K562 (cell line): ENCODE results near the gene FASLG. TPM values are rescaled to one million over a fixed set of nuclear protein-coding genes. Genes with fewer than 3 reads are reported as not detected.

Experiments
- ATAC-seq: fragments of 200-7000 bp; cut with Tn5 transposase; 3 replicates; pipeline ENCODE4 v1.9.1; 2020; ENCODE audit warnings: moderate library complexity
- BruUV-seq: library from RNA; stranded (reverse); fragments of 400-500 nt; replicated peaks from 2 replicates; lab custom pipeline; 2021; lab: Mats Ljungman, UMichigan
- CTCF ChIA-PET: fragments of 300-600 bp; formaldehyde crosslinking; extraction: SDS; loops from one replicate; lab custom pipeline; 2021; ENCODE audit warnings: low intra/inter-chr PET ratio; lab: Yijun Ruan, JAX
- POLR2A ChIA-PET: fragments of 300-600, 350-650 bp; sonication (Branson Sonifier 250); formaldehyde crosslinking; extraction: SDS; loops from one replicate; lab custom pipeline; 2021; ENCODE audit warnings: antibody characterized with exemption, inconsistent platforms; lab: Yijun Ruan, JAX
- DNase-seq, 4 experiments: peaks; one replicate each; pipeline versions ENCODE4 v3.0.0 to v3.0.0-alpha.2; 2011 to 2018; ENCODE audit warnings: low spot score in 3 of 4, mixed read lengths in 3 of 4; ENCODE audit errors: extremely low read depth in 1 of 4
- FAIRE-seq: peaks from 2 replicates; lab custom pipeline; 2011; peaks lifted over from hg19 to GRCh38; lab: Jason Lieb, UNC
- H2AFZ ChIP-seq: 2 replicates; pipeline ENCODE4 v1.6.0; 2011; ENCODE audit warnings: low read depth, low read length, control low read depth, inconsistent platforms
- H3K27ac ChIP-seq: fragments of 200-600 bp; 3 replicates; pipeline ENCODE4 v1.8.0; 2011; ENCODE audit warnings: low read depth, mild to moderate bottlenecking, control low read depth, inconsistent platforms, low read length, moderate library complexity, mixed read lengths; ENCODE audit errors: extremely low read depth
- H3K27me3 ChIP-seq, 2 experiments: fragments of 300-600 bp in 1 of 2; 2 replicates in 1 of 2; 3 replicates in 1 of 2; pipeline versions ENCODE4 v1.6.0 to v1.8.0; 2011; ENCODE audit warnings: inconsistent platforms in 2 of 2, low read length in 2 of 2, mild to moderate bottlenecking in 1 of 2, mixed read lengths in 1 of 2, moderate library complexity in 1 of 2; ENCODE audit not compliant: control insufficient read depth in 2 of 2, insufficient read depth in 2 of 2
- H3K36me3 ChIP-seq: fragments of 300-600 bp; 3 replicates; pipeline ENCODE4 v1.8.0; 2011; ENCODE audit warnings: mild to moderate bottlenecking, low read length, inconsistent platforms; ENCODE audit not compliant: control insufficient read depth, insufficient read depth
- H3K4me1 ChIP-seq, 2 experiments: fragments of 200-600 bp in 1 of 2; replicated peaks in 1 of 2; 2 replicates in 1 of 2; 3 replicates in 1 of 2; pipeline versions ENCODE4 v1.5.1 to v1.8.0; 2011; ENCODE audit warnings: inconsistent platforms in 2 of 2, low read length in 2 of 2, mild to moderate bottlenecking in 1 of 2, mixed read lengths in 1 of 2, moderate library complexity in 1 of 2; ENCODE audit not compliant: control insufficient read depth in 2 of 2, insufficient read depth in 2 of 2
- H3K4me2 ChIP-seq: 2 replicates; pipeline ENCODE4 v1.6.1; 2011; ENCODE audit warnings: low read length, control low read depth, inconsistent platforms, mixed read lengths; ENCODE audit not compliant: insufficient read depth
- H3K4me3 ChIP-seq: fragments of 200-600 bp; sonication (generic), shearing (Covaris generic); 2 replicates; pipeline ENCODE4 v1.5.1; 2016; ENCODE audit warnings: control low read depth, inconsistent platforms
- H3K79me2 ChIP-seq: fragments of 200-600 bp; 3 replicates; pipeline ENCODE4 v1.8.0; 2011; ENCODE audit warnings: low read length, inconsistent platforms; ENCODE audit not compliant: control insufficient read depth, insufficient read depth
- H3K9ac ChIP-seq, 2 experiments: 2 replicates each; pipeline versions ENCODE4 v1.6.0 to v1.6.1; 2011; ENCODE audit warnings: low read depth in 2 of 2, low read length in 2 of 2, control low read depth in 1 of 2, inconsistent platforms in 1 of 2, mild to moderate bottlenecking in 1 of 2, mixed read lengths in 1 of 2; ENCODE audit not compliant: insufficient read depth in 1 of 2
- H3K9me1 ChIP-seq: one replicate; pipeline ENCODE4 v1.6.0; 2011; ENCODE audit warnings: inconsistent platforms, mild to moderate bottlenecking, low read length, moderate library complexity; ENCODE audit not compliant: control insufficient read depth, insufficient read depth
- H3K9me3 ChIP-seq: replicated peaks from 2 replicates; pipeline ENCODE4 v1.5.1; 2011; ENCODE audit warnings: low read depth, low read length, inconsistent platforms; ENCODE audit not compliant: control insufficient read depth, insufficient read depth
- H4K20me1 ChIP-seq: replicated peaks from 2 replicates; pipeline ENCODE4 v1.6.1; 2011; ENCODE audit warnings: low read length, inconsistent platforms, mixed read lengths; ENCODE audit not compliant: control insufficient read depth, insufficient read depth
- NFIC ChIP-seq: fragments of 450-650 bp; IDR thresholded peaks from 2 replicates; pipeline ENCODE4 v1.6.1; 2017; ENCODE audit warnings: mild to moderate bottlenecking, inconsistent platforms
- NONO ChIP-seq, 2 experiments: fragments of 200-400 bp in 1 of 2; fragments of 450-650 bp in 1 of 2; formaldehyde crosslinking in 1 of 2; IDR thresholded peaks; 2 replicates each; pipeline ENCODE4 v1.6.1; 2017; ENCODE audit warnings: low read depth in 2 of 2, mild to moderate bottlenecking in 2 of 2, moderate library complexity in 2 of 2, low read length in 1 of 2
- RBM34 ChIP-seq: fragments of 200-400 bp; formaldehyde crosslinking; IDR thresholded peaks from 2 replicates; pipeline ENCODE4 v1.6.1; 2018; ENCODE audit warnings: low read length, borderline replicate concordance; ENCODE audit not compliant: insufficient read depth
- ZNF316 ChIP-seq: fragments of 450-650 bp; IDR thresholded peaks from 2 replicates; pipeline ENCODE4 v1.6.1; 2016
- WGBS: fragments of 100-300 bp; shearing (Covaris generic); methylation state at CpG from one replicate; pipeline ENCODE4 v1.1.6; 2016; ENCODE audit warnings: low coverage, mixed read lengths; ENCODE audit not compliant: insufficient coverage; ENCODE audit errors: missing lambda C conversion rate; 5-methylcytosine and 5-hydroxymethylcytosine counted together
- in situ Hi-C: fragments of 300-500 bp; cut with MboI; formaldehyde crosslinking; loops from 4 replicates; pipeline ENCODE4 v1.15.0; 2018; ENCODE audit warnings: inconsistent platforms, mixed read lengths
- intact Hi-C: fragments of 100-400 bp; cut with micrococcal nuclease; formaldehyde crosslinking; loops from 2 replicates; pipeline ENCODE4 v1.14.2; 2022
- polyA plus RNA-seq, 8 experiments: library from polyadenylated mRNA; depleted of rRNA in 4 of 8; stranded (reverse) in 5 of 8; unstranded in 3 of 8; fragments of >200 nt; fragmentation: Nextera tagmentation in 2 of 8; fragmentation: Illumina TruSeq in 1 of 8; extraction: Ambion mirVana in 2 of 8; extraction: Trizol in 1 of 8; gene quantifications; 2 replicates each; pipeline versions ENCODE4 v1.2.1 to v1.2.3, GENCODE V29; 2011 to 2014; ENCODE audit warnings: inconsistent platforms in 1 of 8, missing spikeins in 1 of 8
- total RNA-seq, 7 experiments: library from RNA; depleted of rRNA in 6 of 7; stranded (reverse); fragments of >200 nt in 6 of 7; fragmentation: Illumina TruSeq in 2 of 7; extraction: Trizol in 2 of 7; gene quantifications; 2 replicates each; pipeline versions ENCODE4 v1.2.1 to v1.2.3, GENCODE V29; 2011 to 2021; ENCODE audit warnings: low replicate concordance in 1 of 7
- TF ChIP-seq, protein P1 (sequence below): fragments of 450-650 bp; IDR thresholded peaks from 2 replicates; pipeline ENCODE4 v1.6.1; 2017; ENCODE audit warnings: antibody characterized with exemption

FASLG gene
- total and polyA plus RNA-seq, 9 of the 15 experiments (the other 6 are each of a cell fraction or from before 2014, with no cell fraction given) = not detected

DNA sequence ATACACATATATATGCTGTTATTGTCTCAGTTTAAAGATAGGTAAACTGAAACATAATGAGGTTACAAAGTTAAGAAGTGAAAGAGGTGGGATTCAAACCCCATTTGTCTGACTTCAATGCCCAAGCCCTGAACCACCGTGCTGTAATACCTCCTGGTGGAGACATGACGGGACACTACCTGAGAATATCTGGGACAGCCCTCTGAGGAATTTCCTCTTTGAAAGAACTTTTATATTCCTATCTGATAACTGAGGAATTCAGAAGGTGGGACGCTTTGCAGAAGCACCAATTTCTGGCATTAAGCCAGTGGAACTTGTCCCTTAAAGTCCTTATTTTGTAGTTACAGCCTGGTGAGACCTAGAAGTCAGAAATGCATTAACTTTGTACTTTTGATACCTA lies 32.1 kb upstream of the FASLG start:
- Histone ChIP-seq H3K9me3 (no peaks in the 10 kb centered on the region), H3K36me3 (no peaks in the 10 kb centered on the region), H3K79me2 (no peaks in the 10 kb centered on the region), H3K4me2 (no peak overlapping the region), H3K4me3 (no peak overlapping the region), H2AFZ (no peak overlapping the region), H3K9me1 (no peaks in the 10 kb centered on the region), H3K27me3 (no peaks in the 10 kb centered on the region), H4K20me1 (no peaks in the 10 kb centered on the region), H3K27ac (no peak overlapping the region), H3K9ac (no peak overlapping the region), H3K4me1 (no peaks in the 10 kb centered on the region; a peak in 1 of 5 replicates)
- BruUV-seq = no TSS peak
- in situ Hi-C loops = no loop called here
- FAIRE-seq (no peak), DNase-seq (no peak), ATAC-seq (no peak)
- ChIA-PET CTCF (no interaction called here), POLR2A (no interaction called here)
- intact Hi-C loops = no loop called here
- 0% methylated on average over 3 of the region's 3 CpGs for WGBS
- TF ChIP-seq NONO (IDR thresholded peaks at IDR 0.05; ENCODE audit: low read depth in 2 of 2, low read length in 1 of 2) (no peak), NFIC (peak; percentile 73), ZNF316 (no peak), RBM34 (no peak)
- TF ChIP-seq, protein P1, sequence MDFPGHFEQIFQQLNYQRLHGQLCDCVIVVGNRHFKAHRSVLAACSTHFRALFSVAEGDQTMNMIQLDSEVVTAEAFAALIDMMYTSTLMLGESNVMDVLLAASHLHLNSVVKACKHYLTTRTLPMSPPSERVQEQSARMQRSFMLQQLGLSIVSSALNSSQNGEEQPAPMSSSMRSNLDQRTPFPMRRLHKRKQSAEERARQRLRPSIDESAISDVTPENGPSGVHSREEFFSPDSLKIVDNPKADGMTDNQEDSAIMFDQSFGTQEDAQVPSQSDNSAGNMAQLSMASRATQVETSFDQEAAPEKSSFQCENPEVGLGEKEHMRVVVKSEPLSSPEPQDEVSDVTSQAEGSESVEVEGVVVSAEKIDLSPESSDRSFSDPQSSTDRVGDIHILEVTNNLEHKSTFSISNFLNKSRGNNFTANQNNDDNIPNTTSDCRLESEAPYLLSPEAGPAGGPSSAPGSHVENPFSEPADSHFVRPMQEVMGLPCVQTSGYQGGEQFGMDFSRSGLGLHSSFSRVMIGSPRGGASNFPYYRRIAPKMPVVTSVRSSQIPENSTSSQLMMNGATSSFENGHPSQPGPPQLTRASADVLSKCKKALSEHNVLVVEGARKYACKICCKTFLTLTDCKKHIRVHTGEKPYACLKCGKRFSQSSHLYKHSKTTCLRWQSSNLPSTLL = no peak
